ENCODE measurements around the gene CPT1B. TPM values are rescaled to one million over a fixed set of nuclear protein-coding genes. Genes with fewer than 3 reads are reported as not detected.

The CPT1B gene
- total and polyA plus RNA-seq, 2 of the 4 experiments (the other 2 are of a cell fraction): 0.36 to 1.8 TPM

GRCh38 chr22:50611341-50612060, 33.3 kb upstream of the CPT1B start:
- H4K91ac ChIP-seq (ENCODE audit: insufficient read depth, low read depth, low read length): no peak overlapping the region
- H3K4me3 ChIP-seq (ENCODE audit: insufficient read depth, low read depth, low read length): no peak overlapping the region
- POLR2A ChIA-PET (ENCODE audit: unreplicated experiment): no interaction called here
- H3K4me2 ChIP-seq (ENCODE audit: low read depth, low read length): no peak overlapping the region
- DNase-seq (no peak), ATAC-seq (ENCODE audit: low read depth) (no peak)
- peaks cover 54% of the 10 kb centered on the region for H3K27me3 ChIP-seq (ENCODE audit: control insufficient read depth, insufficient read depth, low read length)
- H3K23ac ChIP-seq (ENCODE audit: low read depth, low read length): no peak overlapping the region
- H3K27ac ChIP-seq (ENCODE audit: insufficient read depth, low read length): no peak overlapping the region
- TF ChIP-seq BHLHE40 (IDR thresholded peaks at IDR 0.05; ENCODE audit: low read depth, low read length) (no peak), CEBPB (IDR thresholded peaks at IDR 0.05; ENCODE audit: low read depth, low read length) (no peak), SMC3 (IDR thresholded peaks at IDR 0.05; ENCODE audit: low read depth, low read length) (no peak), NFE2L2 (IDR thresholded peaks at IDR 0.05; ENCODE audit: low read depth, low read length) (no peak), CTCF (conservative IDR thresholded peaks at IDR 0.05; ENCODE audit: low read depth, low read length) (no peak), POLR2A (IDR thresholded peaks at IDR 0.05; ENCODE audit: low read depth, low read length) (no peak), RCOR1 (IDR thresholded peaks at IDR 0.05; ENCODE audit: insufficient replicate concordance, low read length) (no peak), MAFK (IDR thresholded peaks at IDR 0.05; ENCODE audit: low read depth, low read length) (no peak)
- no peaks in the 10 kb centered on the region for H3K9me3 ChIP-seq (ENCODE audit: control insufficient read depth, insufficient read depth, low read length)
- no peaks in the 10 kb centered on the region for H3K4me1 ChIP-seq (ENCODE audit: control insufficient read depth, insufficient read depth, low read length)
- no peak overlapping the region for H2BK20ac ChIP-seq (ENCODE audit: low read depth, low read length)
- H3K9ac ChIP-seq (ENCODE audit: low read depth, low read length): no peak overlapping the region
- no peaks in the 10 kb centered on the region; the same call in 1 of the 2 replicates for H4K20me1 ChIP-seq (ENCODE audit: insufficient read depth, low read length)
- no peak overlapping the region for H3K14ac ChIP-seq (replicated peaks; ENCODE audit: low read depth, low read length)
- dilution Hi-C loops (cut with HindIII; ENCODE audit: low sequenced_read_pairs, unreplicated experiment): no loop called here
- in situ Hi-C loops (cut with MboI; ENCODE audit: low sequenced_read_pairs): no loop called here
- CTCF ChIA-PET: no interaction called here
- BruUV-seq (replicated peaks): no TSS peak
- 79% methylated on average over 4 of the region's 26 CpGs; no CpG with 5 or more reads in 1 of the 2 experiments for WGBS, 2 experiments (ENCODE audit: extremely low coverage in 2 of 2, insufficient read length in 1 of 2)
- H2AFZ ChIP-seq (replicated peaks; ENCODE audit: low read length, poor library complexity): no peak overlapping the region
- H4K5ac ChIP-seq (ENCODE audit: low read depth, low read length): no peak overlapping the region
- no peak overlapping the region for H2AK9ac ChIP-seq (replicated peaks; ENCODE audit: low read depth, low read length, poor library complexity)
- H3K18ac ChIP-seq (ENCODE audit: low read depth, low read length): no peak overlapping the region
- H3K36me3 ChIP-seq (ENCODE audit: control insufficient read depth, insufficient read depth, low read length): no peaks in the 10 kb centered on the region
- no peak overlapping the region for H2BK15ac ChIP-seq (ENCODE audit: low read depth, low read length)
- no peak overlapping the region for H2AK5ac ChIP-seq (ENCODE audit: low read depth, low read length)
- H3K4ac ChIP-seq (ENCODE audit: low read depth, low read length): no peak overlapping the region
- no peak overlapping the region for H4K8ac ChIP-seq (ENCODE audit: low read depth in 2 of 2, low read length in 2 of 2)
- no peaks in the 10 kb centered on the region for H3K9me1 ChIP-seq (ENCODE audit: insufficient read depth, low read length)
- no peak overlapping the region for H2BK5ac ChIP-seq (ENCODE audit: low read depth, low read length, poor library complexity, severe bottlenecking)
- no peak overlapping the region for H3K56ac ChIP-seq (ENCODE audit: extremely low read depth, insufficient read depth, low read length)
- intact Hi-C loops (cut with micrococcal nuclease): no loop called here
- H2BK120ac ChIP-seq (ENCODE audit: low read depth, low read length): no peak overlapping the region
- H3K79me1 ChIP-seq (ENCODE audit: low read depth in 1 of 2, low read length in 2 of 2): no peaks in the 10 kb centered on the region

Measured in IMR-90 (cell line).